ENCODE measurements around the gene NAALADL2. TPM values are rescaled to one million over a fixed set of nuclear protein-coding genes. Genes with fewer than 3 reads are reported as not detected.

The NAALADL2 gene
- total RNA-seq (2022; extraction: Qiagen RNA extraction): 0.14 to 0.42 TPM (median 0.20 TPM) in 4 of 5 replicates, not detected in the other

GRCh38 chr3:174859114-174859735 lies at the start of gene NAALADL2:
Gene NAALADL2 (plus strand): TSS chr3:174859334.

Data from A549 treated with CORT108297 at 1 μM for 4 hours (cell line).